NCI-H2227 (cell line): ENCODE measurements around the gene CAMTA1.

Experiments
- DNase-seq: peaks from one replicate; lab custom pipeline; 2025; ENCODE audit not compliant: unreplicated experiment; lab: John Stamatoyannopoulos, UW

The CAMTA1 gene

DNA sequence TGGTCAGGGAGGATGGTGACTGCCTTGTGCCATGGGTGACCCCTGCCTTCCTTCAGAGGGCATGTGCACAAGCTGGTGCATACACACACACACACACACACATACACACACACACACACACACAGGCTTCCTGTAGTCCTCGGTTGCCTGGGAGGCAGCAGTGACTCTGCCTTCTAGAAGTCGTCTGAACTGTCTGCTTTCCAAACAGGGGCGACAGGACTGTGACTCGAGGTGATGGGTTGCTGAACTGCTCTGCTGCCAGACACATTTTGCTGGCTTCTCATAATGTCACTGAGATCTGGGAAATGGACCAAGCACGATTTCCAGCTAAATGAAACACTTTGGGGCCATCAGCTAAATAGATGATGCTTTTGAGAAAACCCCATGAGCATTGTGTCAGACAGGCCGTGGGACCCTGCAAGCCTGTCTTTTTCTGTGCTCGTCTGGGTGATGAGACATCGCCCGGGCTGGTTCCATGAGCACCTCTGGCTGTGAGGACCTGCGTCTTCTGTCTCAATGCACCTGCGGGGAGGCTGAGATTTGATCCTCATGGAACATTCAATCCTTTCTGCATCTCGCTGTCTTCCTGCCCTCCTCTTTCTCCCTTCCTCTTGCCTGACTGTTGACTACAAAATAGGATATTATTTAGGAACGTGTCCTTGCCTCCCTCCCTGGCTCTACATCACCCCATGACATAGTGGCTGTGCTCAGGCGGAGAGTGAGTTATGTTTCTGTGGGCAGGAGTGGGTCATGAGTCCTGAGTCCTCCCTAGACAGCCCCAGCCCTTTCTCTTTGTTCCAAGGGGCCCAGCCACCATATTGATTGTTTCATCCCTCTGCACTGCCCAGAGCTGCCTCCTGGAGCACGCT is 436.8 kb downstream of the CAMTA1 start:
- no peak for DNase-seq

DNA sequence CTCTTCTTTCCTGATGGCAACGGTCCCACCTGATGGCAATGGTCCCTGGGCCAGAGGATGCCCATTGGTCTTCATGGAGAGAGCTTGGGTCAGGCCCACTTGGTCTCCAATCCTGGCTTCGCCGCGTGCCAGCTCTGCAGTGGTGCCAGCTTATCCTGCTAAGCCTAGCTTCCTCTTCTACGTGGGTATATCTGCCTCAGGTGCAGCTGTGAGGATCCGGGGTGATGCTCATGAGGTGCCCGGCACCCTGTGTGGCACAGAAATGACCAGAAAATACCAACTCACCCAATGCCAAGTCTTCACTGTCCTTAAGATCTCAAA is 437.4 kb downstream of the CAMTA1 start:
- no peak for DNase-seq

DNA sequence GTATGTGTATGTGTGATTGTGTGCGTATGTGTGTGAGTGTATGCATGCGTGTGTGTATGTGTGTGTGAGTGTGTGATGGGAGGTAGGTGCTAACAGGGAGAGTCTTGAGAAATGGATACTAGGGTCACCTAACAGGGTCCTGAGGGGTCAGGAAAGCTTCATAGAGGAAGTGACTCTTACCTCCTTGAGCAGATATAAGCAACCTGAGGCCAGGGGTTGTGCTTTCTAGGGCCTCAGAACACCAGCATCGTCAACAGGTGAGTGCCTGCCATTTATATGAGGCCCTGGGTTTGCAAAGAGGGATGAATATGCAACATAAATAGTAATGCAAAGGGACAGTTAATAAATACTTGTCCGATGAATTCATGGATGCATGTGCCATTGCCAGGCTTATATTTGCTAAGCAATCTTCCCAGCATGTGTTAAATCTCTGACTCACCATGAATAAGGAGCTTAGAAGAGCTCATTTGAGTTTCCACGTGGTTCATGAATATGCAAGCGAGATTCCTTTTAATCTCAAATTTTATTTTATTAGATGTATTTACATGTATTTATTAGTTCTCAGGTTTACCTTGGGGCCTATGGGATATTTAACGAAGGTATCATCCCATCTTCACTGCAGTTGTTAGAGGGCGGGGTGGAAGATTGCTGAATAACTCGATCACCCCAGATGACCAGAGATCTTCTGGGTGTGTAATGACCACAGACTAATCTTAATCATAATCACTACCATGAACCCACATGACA is 438.3 kb downstream of the CAMTA1 start:
- peak; percentile 20 for DNase-seq

DNA sequence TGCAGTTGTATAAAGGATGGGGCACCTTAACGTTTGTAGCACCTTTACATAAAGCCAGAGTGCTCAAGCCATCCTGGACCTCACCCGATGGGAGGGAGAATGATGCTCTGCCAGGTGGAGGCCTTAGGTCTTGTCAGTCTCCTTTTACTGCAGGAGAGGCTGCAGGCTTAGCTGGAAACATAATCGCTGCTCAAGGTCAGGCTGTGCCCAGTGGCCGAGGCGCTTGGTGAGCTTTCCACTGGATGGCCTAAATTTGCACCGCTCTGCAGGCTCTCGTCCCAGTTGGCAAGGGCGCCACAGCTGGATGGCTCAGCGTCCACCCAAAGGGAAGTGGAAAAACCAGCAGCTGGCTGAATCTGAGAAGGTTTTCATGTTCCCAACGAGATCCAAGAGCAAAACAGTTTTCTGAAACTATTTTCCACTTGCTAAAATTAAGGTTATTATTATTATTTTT is 438.9 kb downstream of the CAMTA1 start:
- DNase-seq = no peak

DNA sequence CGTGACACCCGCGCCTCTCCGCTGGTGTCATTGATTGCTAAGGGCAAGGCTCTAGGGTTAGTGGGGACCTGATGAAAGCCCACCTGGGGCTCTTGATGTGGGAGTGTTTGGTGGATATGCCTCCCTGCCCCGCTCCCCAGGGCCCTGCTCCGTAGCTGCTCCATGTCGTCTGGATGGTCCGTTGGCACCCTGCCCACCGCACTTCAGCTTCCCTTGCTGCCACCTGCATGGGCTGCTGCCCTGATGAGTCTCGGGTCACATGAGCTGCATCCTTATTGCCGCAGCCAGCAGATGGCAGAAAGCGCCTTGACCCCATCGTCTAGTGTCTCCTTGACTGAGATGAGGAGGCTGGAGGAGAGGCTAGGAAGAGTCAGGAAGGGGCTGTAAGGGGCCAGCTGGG is 439.4 kb downstream of the CAMTA1 start:
- DNase-seq = no peak

GRCh38 chr1:7225711-7226505 is 440.7 kb downstream of the CAMTA1 start:
- no peak for DNase-seq

- no peak for DNase-seq
Observed at GRCh38 chr1:7227654-7228053, 442.4 kb downstream of the CAMTA1 start.

DNA sequence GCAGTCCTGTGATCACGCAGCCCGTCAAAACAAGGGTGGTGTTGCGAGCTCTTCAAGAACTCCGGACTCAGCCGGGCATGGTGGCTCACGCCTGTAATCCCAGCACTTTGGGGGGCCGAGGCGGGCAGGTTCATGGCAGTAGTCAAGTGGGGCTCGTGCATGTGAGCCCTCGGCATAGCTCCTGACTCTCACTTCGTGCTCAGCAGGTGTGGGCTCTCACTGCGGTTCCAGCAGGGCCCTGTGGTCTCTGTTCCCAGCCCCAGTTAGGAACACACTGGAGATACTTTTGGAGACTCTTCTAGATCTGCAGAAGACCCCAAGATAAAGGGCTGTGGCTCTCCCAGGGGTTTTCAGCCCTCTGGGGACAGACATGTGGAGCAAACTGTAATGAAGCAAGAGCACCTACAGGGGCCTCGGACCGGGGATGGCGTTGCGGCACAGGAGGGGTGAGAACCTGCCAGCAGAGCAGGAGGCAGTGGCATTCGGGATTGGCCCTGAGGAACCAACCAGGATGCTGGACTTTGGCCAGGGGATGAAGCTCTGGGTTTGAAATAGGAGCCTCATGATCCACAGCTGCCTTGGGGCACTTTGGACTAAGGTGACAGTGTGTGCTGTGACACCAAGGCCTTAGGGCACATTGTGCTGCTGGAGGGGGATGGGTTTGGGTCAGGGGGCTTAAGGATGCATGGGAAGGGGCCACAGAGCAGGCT is 443.2 kb downstream of the CAMTA1 start:
- no peak for DNase-seq

DNA sequence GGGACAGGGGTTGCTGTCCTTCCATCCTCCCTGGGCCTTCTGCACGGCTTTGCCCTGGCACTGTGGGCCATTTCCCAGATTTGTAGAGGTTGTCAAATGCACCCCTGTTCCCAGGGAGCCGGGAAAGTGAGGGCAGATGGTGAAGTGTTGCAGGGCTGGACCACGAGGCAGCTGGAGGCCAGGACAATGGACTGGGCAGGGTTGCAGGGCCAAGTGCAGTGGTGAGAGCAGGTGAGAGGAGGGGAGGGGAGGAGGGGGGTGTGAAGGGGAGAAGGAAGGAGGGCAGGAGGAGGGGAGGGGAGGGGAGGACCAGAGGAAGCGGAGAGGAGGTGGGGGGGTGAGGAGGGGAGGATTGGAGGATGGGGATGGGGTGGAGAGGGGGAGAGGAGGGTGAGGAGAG is 443.9 kb downstream of the CAMTA1 start:
- DNase-seq = no peak

DNA sequence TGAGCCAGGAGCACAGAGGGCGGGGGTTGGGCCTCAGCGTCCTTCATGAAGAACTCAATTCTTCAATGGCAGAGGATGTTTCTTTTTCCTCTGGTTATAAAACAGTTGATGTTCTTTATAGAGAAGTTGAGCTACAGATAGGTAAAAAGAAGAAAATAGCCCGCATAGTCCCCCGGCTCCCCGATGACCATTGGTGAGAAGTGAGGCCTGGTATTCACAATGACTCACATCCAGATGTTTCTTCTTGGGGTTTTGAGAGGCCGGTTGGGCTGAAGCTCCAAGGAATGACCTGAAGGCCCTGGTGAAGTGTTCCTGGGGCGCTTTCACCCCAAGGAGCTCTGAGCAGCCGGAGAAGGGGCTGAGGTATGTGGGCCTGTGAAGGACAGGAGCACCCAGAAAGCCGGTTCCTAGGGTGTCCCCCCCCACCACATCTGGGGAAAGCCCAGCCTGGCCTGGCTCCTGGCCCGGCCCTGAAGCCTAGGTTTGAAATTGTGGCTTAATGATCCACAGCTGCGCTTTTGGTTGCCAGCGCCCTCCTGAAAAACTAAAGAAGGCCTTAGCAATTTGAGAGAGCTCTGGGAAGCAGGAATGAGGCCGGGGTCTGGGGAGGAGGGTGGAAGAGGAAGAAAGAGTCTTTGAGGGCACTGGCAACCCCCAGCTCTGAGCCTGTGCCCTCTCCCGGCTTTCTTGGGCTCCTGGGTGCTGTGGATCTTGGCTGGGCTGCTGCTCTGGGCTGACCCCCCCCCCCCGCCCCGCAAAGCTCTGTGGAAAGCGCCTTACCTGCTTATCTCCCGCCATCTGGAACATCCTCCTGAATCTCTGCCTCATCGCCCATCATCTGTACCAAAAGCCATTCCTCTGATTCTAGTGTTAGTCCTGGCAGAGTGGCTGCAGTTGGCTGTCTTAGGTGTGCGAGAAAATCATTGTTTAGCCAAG is 444.7 kb downstream of the CAMTA1 start:
- no peak for DNase-seq

DNA sequence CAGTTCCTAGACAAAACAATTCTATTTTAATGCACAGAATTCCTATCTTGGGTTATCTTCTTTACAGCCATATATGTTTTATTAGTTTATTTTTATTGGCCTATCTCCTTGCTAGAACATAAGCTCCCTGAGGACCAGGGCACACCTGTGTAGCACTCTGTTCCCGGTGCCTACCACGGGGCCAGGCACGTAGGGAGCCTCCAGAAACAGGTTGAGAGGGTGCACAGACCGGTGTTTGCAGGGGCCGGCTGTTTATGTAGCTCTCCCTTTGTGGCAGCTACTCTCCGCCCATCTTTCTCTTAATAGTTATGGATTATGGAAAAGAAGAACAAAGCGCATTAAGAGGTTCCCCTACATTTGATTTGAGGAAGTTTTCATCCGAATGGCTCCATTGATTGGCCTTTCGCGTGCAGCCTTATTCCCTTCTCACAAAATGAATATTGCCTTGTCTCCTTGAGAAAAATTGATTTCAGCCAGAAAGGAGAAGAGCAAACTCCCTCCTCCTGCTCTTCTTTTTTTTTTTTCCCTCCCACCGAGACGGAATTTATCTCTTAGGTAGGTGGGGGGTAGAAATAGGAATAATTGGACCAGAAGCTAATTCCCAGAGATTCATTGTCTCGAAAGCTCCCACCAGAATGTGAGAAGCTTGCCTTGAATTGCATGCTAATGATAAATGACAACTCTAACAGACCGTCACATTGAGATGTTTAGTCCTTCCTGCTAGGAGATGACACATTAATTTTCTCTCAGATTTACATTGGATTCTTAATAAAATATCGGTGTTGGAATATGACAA is 447.4 kb downstream of the CAMTA1 start:
- no peak for DNase-seq

DNA sequence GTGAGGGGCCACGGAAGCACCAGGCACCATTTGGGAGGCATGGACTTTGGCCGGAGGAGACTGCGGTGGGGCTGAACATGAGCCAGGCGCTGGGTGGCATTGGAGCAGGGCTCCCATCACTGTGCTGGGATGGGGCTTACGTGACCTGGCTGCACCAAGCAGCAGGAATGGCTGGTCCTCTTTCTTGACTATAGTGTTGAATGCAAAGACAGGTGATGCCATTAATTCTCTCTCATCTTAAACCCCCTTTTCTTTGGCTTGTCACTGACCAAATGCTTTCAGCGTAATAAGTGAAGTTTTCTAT is 447.9 kb downstream of the CAMTA1 start:
- no peak for DNase-seq

DNA sequence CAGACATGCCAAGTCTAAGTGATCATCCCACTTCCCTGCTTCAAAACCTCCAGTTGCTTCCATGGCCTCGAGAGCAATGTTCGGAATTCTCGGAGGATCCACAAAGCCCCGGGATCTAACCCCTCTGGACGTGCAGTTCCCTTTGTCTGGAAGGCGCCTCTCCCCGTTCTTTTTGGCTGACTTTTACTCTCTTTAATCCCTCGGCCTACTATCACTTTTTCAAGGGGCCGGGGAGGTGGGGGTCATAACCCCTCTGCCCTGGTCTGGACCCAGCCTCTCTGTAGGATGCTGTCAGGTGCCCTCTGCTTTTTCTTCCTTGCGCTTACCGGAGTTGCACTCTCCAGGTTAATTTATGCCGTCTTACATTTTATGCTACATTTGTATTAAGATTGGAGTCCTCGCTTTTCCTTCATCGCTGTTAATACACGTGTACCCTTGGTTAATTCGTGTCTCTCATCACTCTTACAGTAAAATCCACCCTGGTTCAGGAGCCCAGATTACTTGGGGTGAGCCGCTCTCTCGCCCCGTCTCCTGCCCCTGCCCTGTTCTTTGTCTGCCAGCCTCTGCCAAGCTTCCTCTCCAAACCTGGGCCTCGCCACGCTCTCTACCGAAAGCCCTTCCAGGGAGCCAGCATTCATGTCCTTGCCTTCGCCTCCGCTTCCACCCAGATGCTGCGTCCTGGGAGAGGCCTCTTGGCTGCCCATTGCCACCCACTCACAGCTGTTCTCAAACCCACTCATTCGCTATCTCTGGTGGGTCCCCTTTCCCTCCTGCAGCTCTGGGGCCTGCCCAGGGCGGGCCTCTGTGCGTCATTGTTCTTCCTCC is 448.6 kb downstream of the CAMTA1 start:
- DNase-seq = no peak

GRCh38 chr1:7234471-7234755 is 449.2 kb downstream of the CAMTA1 start:
- no peak for DNase-seq

GRCh38 chr1:7235871-7236517 is 450.7 kb downstream of the CAMTA1 start:
- DNase-seq = no peak

DNA sequence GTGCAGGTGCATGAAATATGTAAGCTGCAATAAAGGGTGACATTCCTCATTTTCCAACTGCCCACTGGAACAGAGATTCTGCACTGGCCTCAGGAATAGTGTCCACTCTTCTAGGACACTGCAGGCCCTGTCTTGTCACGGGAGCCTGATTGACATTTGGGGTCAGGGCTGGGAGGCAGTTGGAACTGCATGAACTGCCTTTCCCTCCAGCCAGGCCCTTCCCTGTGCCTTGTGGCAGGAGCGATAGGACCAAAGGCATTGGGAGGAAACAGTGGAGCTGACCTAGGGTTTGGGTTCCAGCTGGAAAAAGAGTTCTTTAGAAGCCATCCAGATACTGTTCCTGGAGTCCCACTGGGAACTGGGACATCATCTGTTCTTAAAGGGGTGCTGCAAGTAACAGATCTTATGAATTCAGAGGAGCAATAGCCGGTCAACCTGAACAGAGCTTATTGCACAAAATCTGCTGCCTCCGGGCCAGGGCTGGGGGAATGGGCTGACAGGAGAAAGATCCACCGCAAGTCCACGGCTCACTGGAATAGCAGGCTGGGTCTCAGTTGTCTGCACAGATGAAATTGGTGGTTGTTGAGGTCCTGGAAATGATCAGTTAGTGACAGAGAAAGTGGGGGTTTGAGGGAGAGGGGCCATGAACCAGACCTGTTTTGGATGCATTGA is 451.7 kb downstream of the CAMTA1 start:
- no peak for DNase-seq

GRCh38 chr1:7247158-7247557 is 461.9 kb downstream of the CAMTA1 start:
- DNase-seq = no peak
